ENCODE measurements around the gene TCF4. TPM values are rescaled to one million over a fixed set of nuclear protein-coding genes. Genes with fewer than 3 reads are reported as not detected.

Gene TCF4
- total RNA-seq, 1 donor from 2014 or later, result 115 TPM

DNA sequence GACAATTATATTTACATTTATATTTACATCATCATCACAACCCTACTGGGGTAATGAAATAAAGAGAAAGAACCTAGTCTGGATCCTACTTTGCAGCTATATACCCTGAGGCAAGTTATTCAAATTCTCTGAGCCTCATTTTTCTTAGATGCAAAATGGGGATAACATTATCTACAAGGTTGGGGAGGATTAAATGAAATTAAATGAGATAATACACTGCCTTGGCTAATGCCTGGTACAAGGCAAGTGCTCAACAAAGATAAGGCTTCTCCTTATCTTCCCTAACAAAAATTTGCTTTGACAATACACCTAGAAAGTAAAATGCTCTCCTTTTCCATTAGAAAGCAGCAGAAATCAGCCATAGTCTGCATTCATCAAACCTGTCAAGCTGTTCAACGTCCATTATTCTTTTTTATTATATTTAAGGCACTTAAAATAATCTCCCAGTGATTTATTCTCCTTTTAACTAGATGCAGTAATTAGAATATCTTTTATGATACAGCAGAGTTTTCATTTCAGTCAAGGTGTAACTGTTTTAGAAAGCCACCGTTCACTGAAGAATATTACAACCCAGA is 44.8 kb downstream of the TCF4 start:
- no peaks in the 10 kb centered on the region for H3K27me3 ChIP-seq (ENCODE audit: insufficient read depth, low read length)
- no peaks in the 10 kb centered on the region for H3K27me3 Mint-ChIP-seq (ENCODE audit: low read depth, unreplicated experiment)
- H3K79me2 ChIP-seq (ENCODE audit: insufficient read depth, low read length), result peaks cover 78% of the 10 kb centered on the region

DNA sequence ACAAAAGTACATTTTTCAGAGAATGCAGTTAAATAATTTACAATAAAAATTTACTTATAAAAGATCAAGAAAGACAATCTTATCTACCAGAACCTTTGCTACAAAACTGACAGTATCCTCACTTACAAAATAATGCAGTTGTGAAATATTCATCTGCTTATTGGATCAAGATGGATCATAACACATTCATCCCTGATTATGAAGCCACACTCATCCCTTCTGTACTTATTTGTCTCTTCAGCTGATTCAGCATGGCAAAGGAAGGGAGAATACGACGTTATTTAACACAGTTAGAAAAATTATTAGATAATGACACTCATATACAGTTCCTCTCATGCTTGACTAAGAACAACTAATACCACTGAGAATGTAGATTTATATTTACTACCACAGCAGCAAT is 46.4 kb downstream of the TCF4 start:
- no peaks in the 10 kb centered on the region for H3K9me3 Mint-ChIP-seq (ENCODE audit: unreplicated experiment)
- Histone ChIP-seq H3K4me2 (ENCODE audit: low read length) (no peak overlapping the region), H3K27ac (ENCODE audit: low read depth, low read length) (no peak overlapping the region), H3K4me3 (ENCODE audit: insufficient read depth, low read depth, low read length) (no peak overlapping the region), H3K9ac (ENCODE audit: low read length) (no peak overlapping the region), H3K36me3 (ENCODE audit: insufficient read depth, low read length) (no peaks in the 10 kb centered on the region), H4K20me1 (ENCODE audit: insufficient read depth, low read length) (peaks cover 9% of the 10 kb centered on the region), H3K4me1 (ENCODE audit: insufficient read depth, low read length) (no peaks in the 10 kb centered on the region), H3K9me3 (ENCODE audit: insufficient read depth, low read depth, low read length) (no peaks in the 10 kb centered on the region), H3K27me3 (ENCODE audit: insufficient read depth, low read length) (no peaks in the 10 kb centered on the region), H3K79me2 (ENCODE audit: insufficient read depth, low read length) (peaks cover 87% of the 10 kb centered on the region), H2AFZ (ENCODE audit: low read depth, low read length) (no peak overlapping the region)
- peaks cover 7% of the 10 kb centered on the region for H3K4me1 Mint-ChIP-seq (ENCODE audit: low read depth, unreplicated experiment)
- no peak overlapping the region for H3K27ac Mint-ChIP-seq (ENCODE audit: unreplicated experiment)
- peaks cover 1% of the 10 kb centered on the region for H3K36me3 Mint-ChIP-seq (ENCODE audit: low read depth, unreplicated experiment)
- DNase-seq (ENCODE audit: low read depth), result no peak
- no peak for TF ChIP-seq EZH2 (IDR thresholded peaks at IDR 0.05; ENCODE audit: insufficient read depth, low read length)
- no peak for TF ChIP-seq CTCF (IDR thresholded peaks at IDR 0.05; ENCODE audit: insufficient read depth, low read depth, low read length)
- peak; percentile 64 for FAIRE-seq
- H3K4me3 Mint-ChIP-seq (ENCODE audit: unreplicated experiment), result no peak overlapping the region
- no peaks in the 10 kb centered on the region for H3K27me3 Mint-ChIP-seq (ENCODE audit: low read depth, unreplicated experiment)

More for the DNA sequence above, 44.8 kb downstream of the TCF4 start:
- Mint-ChIP-seq H3K36me3 (ENCODE audit: low read depth, unreplicated experiment) (no peaks in the 10 kb centered on the region), H3K4me3 (ENCODE audit: unreplicated experiment) (no peak overlapping the region), H3K27ac (ENCODE audit: unreplicated experiment) (no peak overlapping the region), H3K4me1 (ENCODE audit: low read depth, unreplicated experiment) (peaks cover 18% of the 10 kb centered on the region), H3K9me3 (ENCODE audit: unreplicated experiment) (no peaks in the 10 kb centered on the region)
- H3K36me3 ChIP-seq (ENCODE audit: insufficient read depth, low read length), result no peaks in the 10 kb centered on the region
- H3K27ac ChIP-seq (ENCODE audit: low read depth, low read length), result no peak overlapping the region
- no peak for FAIRE-seq
- no peak overlapping the region for H3K9ac ChIP-seq (ENCODE audit: low read length)
- no peak overlapping the region for H3K4me3 ChIP-seq (ENCODE audit: insufficient read depth, low read depth, low read length)
- no peak overlapping the region for H3K4me2 ChIP-seq (ENCODE audit: low read length)
- TF ChIP-seq CTCF (IDR thresholded peaks at IDR 0.05; ENCODE audit: insufficient read depth, low read depth, low read length), result no peak
- no peak for TF ChIP-seq EZH2 (IDR thresholded peaks at IDR 0.05; ENCODE audit: insufficient read depth, low read length)
- H3K4me1 ChIP-seq (ENCODE audit: insufficient read depth, low read length), result peaks cover 9% of the 10 kb centered on the region
- H2AFZ ChIP-seq (ENCODE audit: low read depth, low read length), result no peak overlapping the region
- DNase-seq (ENCODE audit: low read depth), result no peak
- H3K9me3 ChIP-seq (ENCODE audit: insufficient read depth, low read depth, low read length), result no peaks in the 10 kb centered on the region
- peaks cover 20% of the 10 kb centered on the region for H4K20me1 ChIP-seq (ENCODE audit: insufficient read depth, low read length)

DNA sequence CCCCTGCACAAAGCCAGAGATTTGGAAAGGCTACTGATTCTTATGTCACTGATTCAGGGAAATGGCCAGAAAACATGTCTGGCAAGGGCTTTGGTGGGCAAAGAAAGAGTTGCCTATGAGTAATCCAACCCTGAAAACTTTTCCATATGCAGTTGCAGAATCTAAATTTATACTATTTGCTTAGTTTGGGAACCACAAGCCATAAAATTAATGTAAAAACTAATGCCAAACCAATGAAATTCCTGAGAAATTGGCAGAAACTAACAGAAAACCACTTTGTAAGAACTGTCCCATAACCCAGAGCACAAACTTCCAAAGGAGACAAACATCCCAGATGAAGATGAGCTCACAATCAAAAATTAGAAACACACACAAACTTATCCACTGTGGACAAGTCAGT is 48.8 kb downstream of the TCF4 start:
- Histone ChIP-seq H3K36me3 (ENCODE audit: insufficient read depth, low read length) (no peaks in the 10 kb centered on the region), H3K4me1 (ENCODE audit: insufficient read depth, low read length) (no peaks in the 10 kb centered on the region), H3K9me3 (ENCODE audit: insufficient read depth, low read depth, low read length) (no peaks in the 10 kb centered on the region), H3K4me2 (ENCODE audit: low read length) (no peak overlapping the region), H3K4me3 (ENCODE audit: insufficient read depth, low read depth, low read length) (no peak overlapping the region), H3K9ac (ENCODE audit: low read length) (no peak overlapping the region), H3K27me3 (ENCODE audit: insufficient read depth, low read length) (no peaks in the 10 kb centered on the region), H4K20me1 (ENCODE audit: insufficient read depth, low read length) (peaks cover 3% of the 10 kb centered on the region), H3K79me2 (ENCODE audit: insufficient read depth, low read length) (peaks cover 91% of the 10 kb centered on the region), H2AFZ (ENCODE audit: low read depth, low read length) (no peak overlapping the region), H3K27ac (ENCODE audit: low read depth, low read length) (no peak overlapping the region)
- H3K27ac Mint-ChIP-seq (ENCODE audit: unreplicated experiment), result peak overlapping the region; percentile 79
- no peak for TF ChIP-seq CTCF (IDR thresholded peaks at IDR 0.05; ENCODE audit: insufficient read depth, low read depth, low read length)
- TF ChIP-seq EZH2 (IDR thresholded peaks at IDR 0.05; ENCODE audit: insufficient read depth, low read length), result no peak
- H3K36me3 Mint-ChIP-seq (ENCODE audit: low read depth, unreplicated experiment), result peaks cover 1% of the 10 kb centered on the region
- H3K4me1 Mint-ChIP-seq (ENCODE audit: low read depth, unreplicated experiment), result peaks cover 10% of the 10 kb centered on the region
- DNase-seq (ENCODE audit: low read depth) (peak; percentile 76), FAIRE-seq (peak; percentile 23)
- H3K4me3 Mint-ChIP-seq (ENCODE audit: unreplicated experiment), result no peak overlapping the region
- H3K9me3 Mint-ChIP-seq (ENCODE audit: unreplicated experiment), result no peaks in the 10 kb centered on the region
- H3K27me3 Mint-ChIP-seq (ENCODE audit: low read depth, unreplicated experiment), result no peaks in the 10 kb centered on the region
